GM19438 (cell line): ENCODE measurements around the gene MUTYH.

Experiments
- ATAC-seq: cut with Tn5 transposase; IDR thresholded peaks from one replicate; pipeline ENCODE4 v1.9.1; 2021; ENCODE audit warnings: low read depth; ENCODE audit not compliant: unreplicated experiment

Gene MUTYH

DNA sequence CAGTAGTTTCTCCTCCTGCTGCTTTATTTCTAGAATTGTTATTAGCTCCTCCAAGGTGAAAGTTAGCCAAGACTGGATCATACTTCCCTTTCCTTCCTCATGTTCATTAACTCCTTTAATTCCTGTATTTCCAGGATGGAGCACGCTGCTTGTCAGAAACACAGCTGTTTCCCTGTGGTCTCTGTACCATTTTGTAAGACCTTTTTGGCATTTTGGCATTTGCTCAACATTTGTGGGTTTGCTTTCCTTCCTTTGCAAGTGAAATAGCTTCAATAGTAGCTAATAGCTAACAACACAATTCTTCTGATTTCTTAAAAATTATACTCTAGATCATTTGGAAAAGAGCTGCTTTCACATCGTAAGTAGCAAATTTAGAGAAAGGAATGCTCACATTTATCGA, 57.9 kb downstream of the MUTYH start:
- ATAC-seq, result no peak
